HG03442 (cell line): ENCODE data around the gene SH3PXD2B.
"Not testable (repeated sequence)": the region's sequence is repeated elsewhere in the genome, so short reads cannot be mapped to it uniquely, and the experiment has no call there.

Source experiments
- ATAC-seq: cut with Tn5 transposase; IDR thresholded peaks from one replicate; pipeline ENCODE4 v1.9.1; 2021; ENCODE audit warnings: mild to moderate bottlenecking, moderate library complexity; ENCODE audit not compliant: unreplicated experiment

Gene SH3PXD2B

DNA sequence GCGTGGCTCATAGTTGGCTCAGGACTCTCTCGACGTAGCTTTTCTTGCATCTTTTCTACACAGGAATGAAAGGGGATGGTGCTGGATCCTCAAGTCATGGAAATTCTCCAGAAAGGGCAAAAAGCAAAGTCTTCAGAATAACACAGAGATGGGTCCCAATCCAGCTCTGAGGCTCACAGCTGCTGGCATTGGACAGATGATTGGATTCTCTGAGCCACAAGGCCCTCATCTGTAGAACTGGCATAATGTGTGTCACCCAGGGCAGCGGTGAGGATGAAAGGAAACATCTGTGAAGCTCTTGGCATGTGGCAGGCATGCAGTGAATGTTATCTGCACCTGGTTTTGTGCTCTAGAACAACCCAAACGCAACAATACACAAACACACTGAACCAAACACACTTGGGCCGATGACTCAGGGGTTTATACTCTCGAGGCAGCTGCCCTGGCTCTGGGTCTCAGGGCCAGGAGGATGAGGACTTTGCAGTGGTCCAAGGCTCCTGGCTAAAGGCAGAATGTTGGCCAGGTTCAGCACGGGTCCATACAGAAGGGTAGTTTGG, 106.8 kb downstream of the SH3PXD2B start:
- ATAC-seq: no peak

DNA sequence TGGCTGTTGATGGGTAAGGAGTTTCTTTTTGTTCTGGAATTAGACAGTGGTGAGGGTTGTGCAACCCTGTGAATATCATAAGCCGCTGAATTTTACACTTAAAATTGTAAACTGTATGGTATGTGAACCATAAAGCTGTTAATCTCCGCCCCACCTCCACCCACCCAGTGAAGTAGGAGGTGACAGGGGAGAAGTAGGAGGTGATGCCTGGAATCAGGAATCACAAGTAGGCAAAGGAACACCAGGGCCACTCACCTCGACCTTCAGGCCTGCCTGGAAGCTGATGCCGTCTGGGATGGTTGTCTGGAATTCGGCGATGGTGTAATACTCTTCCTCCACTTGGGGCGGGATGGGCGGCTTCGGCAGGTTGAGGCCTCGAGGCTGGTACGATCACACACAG, 108.4 kb downstream of the SH3PXD2B start:
- ATAC-seq: no peak

DNA sequence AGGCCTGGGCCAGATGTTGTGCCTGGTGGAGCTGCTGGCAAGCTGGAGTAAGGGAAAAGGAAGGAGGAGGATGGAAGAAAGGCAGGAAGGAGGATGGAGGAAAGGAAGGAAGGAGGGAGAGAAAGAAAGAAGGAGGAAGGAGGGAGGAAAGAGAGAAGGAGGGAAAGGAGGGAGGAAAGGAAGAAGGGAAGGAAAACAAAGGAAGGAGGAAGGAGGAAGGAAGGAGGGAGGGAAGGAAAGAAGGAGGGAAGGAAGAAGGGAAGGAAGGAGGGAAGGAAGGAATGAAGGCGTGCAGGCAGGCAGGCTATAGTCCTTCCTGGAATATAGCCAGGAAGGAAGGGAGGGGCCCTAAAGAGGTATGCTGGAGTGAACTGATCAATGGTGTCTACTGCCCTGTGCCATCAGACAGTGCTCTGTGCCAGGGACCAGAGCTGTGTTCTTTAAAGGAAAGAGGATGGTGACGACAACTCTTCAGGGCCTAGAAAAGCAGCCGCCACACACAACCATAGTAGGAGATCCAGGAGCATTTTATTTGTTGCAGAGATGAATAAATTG, 109.4 kb downstream of the SH3PXD2B start:
- ATAC-seq: no peak

GRCh38 chr5:172343741-172344140, 110.6 kb downstream of the SH3PXD2B start:
- ATAC-seq: no peak

GRCh38 chr5:172342918-172343317, 111.4 kb downstream of the SH3PXD2B start:
- no peak for ATAC-seq

DNA sequence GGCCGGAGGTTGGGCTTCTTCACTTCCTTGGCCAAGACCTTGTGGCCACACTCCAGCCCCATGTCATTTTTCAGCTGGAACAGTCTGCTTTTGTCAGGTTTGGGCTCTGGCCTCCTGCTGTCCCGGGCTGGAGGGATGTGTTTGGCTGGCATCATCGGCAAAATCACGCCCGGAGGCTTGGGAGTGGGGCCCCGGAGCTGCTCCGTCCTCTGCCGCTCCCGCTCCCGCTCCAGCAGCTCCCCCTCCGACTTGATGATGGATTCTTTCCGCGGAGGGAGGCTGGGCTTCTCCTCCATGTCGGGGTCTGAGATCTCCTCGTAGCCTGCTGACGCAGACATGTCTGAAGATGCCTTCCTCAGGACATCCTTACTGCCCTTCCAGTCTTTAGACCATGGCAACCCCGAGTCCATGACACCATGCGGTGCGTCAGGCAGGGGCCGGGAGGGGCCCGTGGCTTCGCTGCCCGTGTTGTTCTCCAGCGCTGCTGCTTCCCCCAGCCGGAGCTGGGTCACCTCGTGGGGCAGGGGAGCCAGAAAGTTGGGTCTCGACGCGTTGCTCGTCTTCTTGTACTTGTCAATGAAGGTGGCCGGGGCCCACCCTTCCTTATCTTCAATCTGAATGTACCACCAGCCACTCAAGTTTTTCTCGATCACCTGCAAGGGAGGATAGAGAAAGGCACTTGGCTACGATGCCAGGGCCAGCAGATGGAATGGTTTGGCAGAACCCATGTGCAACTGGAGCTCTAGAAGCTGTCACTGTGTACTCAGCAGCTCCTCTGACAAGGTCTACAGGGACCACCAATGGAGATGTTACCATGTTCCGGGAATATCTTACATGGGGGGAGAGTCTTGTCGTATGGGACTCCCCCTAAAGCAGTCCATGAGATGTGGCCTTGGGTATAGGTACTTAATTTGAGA, 114.8 kb downstream of the SH3PXD2B start:
- no peak for ATAC-seq

DNA sequence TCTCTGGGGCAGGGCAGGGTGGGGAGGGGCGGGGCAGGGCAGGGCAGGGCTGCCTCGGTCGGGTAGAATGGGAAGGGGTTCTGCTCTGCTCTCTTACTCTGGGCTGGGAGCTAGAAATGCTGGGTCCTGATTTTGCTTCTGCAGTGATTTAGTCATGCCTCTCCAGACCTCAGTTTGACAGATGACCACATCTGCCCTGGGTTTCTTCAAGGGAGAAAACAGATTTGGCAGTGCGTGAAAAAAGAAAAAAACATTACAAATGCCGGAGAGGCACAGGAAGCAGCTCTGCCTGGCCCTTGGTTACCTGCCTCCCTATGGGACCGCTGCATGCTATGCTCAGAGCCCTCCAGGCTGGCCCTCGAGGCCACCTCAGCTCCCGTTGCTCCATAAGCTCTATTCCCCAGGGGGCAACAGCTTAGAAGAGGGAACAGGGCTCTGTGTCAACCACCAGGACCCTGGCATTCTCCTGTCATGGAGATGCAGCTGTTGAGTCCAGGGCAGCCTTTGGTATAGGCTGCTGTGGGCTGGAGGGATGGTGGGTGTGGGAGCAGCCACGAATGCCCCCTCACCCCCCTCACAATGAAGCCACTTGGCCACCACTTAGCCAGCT, 117.5 kb downstream of the SH3PXD2B start:
- ATAC-seq: no peak

GRCh38 chr5:172336264-172336663, 118.1 kb downstream of the SH3PXD2B start:
- ATAC-seq: no peak

DNA sequence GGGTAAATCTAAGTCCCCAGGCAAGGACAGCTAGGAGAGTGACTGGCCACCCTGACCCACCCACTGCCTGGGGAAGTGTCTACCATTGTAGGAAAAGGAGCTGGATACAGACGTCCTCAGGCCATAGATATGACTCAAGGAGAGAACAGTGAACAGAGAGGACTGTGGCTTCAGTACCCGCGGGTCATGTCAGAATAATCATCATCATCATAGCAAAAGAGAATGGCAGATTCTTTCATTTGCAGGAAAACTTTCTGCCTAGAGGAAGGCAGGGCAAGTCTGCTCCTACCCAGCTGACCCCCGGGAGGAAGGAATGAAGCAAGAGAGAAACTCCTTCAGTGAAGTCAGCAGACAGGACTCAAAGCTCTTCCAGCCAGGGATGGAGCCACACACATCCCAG, 118.6 kb downstream of the SH3PXD2B start:
- no peak for ATAC-seq

- ATAC-seq: no peak
Observed at GRCh38 chr5:172334641-172335040, 119.7 kb downstream of the SH3PXD2B start.

- no peak for ATAC-seq
Observed at GRCh38 chr5:172334196-172334595, 120.1 kb downstream of the SH3PXD2B start.

GRCh38 chr5:172326901-172327300, 127.4 kb downstream of the SH3PXD2B start:
- not testable (repeated sequence) for ATAC-seq

GRCh38 chr5:172325452-172325851, 128.9 kb downstream of the SH3PXD2B start:
- ATAC-seq: no peak

GRCh38 chr5:172322028-172322965, 132.0 kb downstream of the SH3PXD2B start:
- ATAC-seq: peak; percentile 61

DNA sequence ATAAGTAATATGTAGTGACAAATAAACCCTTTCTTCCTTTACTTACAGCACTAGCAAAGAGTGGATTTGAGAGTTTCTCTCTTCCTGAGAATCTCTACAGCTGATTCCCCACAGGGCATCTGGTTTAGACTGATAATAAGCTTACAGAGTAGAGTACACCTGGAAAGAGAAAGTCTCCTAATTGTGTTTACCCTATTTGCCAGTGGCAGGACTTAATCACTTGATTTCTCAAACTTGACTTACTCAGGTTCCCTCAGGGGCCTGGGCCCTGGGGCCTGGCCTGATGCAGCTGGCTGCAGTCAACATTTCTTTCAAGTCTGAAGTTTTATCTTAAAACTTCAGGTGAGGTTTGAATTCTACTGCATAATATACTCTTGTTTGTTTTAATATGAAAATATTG, 132.7 kb downstream of the SH3PXD2B start:
- no peak for ATAC-seq

GRCh38 chr5:172319708-172320441, 134.4 kb downstream of the SH3PXD2B start:
- ATAC-seq: no peak

- ATAC-seq: peak; percentile 65
Observed at GRCh38 chr5:172315587-172316493, 138.5 kb downstream of the SH3PXD2B start.

DNA sequence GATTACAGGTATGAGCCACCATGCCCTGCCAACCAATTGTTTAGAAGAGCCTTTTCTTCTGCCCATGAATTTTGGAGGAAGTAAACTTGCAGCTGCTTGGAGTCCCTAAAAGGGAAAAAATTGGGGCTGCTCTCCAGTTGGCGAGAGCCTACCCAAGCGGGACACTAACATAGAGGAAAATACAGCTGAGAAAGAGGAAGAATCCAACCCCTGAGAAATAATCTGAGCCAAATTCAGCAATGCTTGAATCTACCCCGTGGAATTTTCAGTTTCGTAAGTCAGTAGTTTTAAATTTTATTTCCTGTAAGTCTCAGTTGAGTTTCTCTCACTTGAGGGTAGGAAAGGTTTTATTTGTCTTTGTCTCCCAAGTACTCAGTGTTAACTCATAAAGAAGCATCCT, 140.4 kb downstream of the SH3PXD2B start:
- ATAC-seq: no peak

GRCh38 chr5:172312286-172312685, 142.0 kb downstream of the SH3PXD2B start:
- ATAC-seq: no peak
